ENCODE results near the gene MEGF11. TPM values are rescaled to one million over a fixed set of nuclear protein-coding genes. Genes with fewer than 3 reads are reported as not detected.

MEGF11 gene
- total RNA-seq, 4 donors from 2014 or later, result 0.20 TPM; not detected in 3

- H3K27me3 ChIP-seq, result no peaks in the 10 kb centered on the region
- H3K36me3 ChIP-seq, result no peaks in the 10 kb centered on the region
- no peaks in the 10 kb centered on the region for H3K9me3 ChIP-seq
- TF ChIP-seq CTCF (IDR thresholded peaks at IDR 0.05) (no peak), POLR2A (IDR thresholded peaks at IDR 0.05) (no peak)
- DNase-seq, result no peak
- no peak overlapping the region for H3K4me3 ChIP-seq (replicated peaks in 1 of 3)
- intact Hi-C loops (cut with DNase I), result no loop called here
- 91 to 95% methylated on average over 5 to 6 of the region's 6 CpGs for WGBS, 2 donors
- no peak overlapping the region for H3K27ac ChIP-seq
- no peaks in the 10 kb centered on the region for H3K4me1 ChIP-seq
These were observed 87.7 kb downstream of the MEGF11 start for GRCh38 chr15:66165856-66166255.

- no peak for DNase-seq
- 80 to 85% methylated on average over 3 to 4 of the region's 4 CpGs for WGBS, 2 donors
These were observed 88.8 kb downstream of the MEGF11 start for GRCh38 chr15:66164788-66165187.

DNA sequence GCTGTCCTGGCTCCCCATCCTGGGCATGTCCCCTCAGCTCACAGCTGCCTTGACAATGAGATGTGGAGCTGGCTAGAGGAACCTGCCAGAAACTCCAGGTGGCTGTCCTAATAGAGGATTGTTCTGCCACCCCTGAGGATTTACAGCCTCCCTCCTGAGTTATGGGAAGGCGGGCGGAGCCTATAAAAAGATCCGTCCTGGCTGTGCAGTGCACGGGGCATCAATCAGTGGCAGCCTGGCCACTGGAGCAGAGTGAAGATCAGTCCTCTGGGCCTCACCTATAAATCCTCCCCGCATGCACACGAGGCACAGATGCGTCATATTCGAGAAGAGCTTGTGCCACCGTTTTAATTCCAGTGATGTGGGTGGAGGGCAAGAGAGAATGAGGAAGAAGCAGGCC lies 90.0 kb downstream of the MEGF11 start:
- no peaks in the 10 kb centered on the region for H3K27me3 ChIP-seq
- TF ChIP-seq CTCF (IDR thresholded peaks at IDR 0.05), result no peak
- no peak for TF ChIP-seq POLR2A (IDR thresholded peaks at IDR 0.05)
- H3K9me3 ChIP-seq, result no peaks in the 10 kb centered on the region
- no peaks in the 10 kb centered on the region for H3K36me3 ChIP-seq
- no peak for DNase-seq
- H3K4me1 ChIP-seq, result no peaks in the 10 kb centered on the region
- H3K27ac ChIP-seq, result no peak overlapping the region
- no peak overlapping the region for H3K4me3 ChIP-seq (replicated peaks in 1 of 3)
- intact Hi-C loops (cut with DNase I), result no loop called here
- WGBS, 2 donors, result 89 to 92% methylated on average over 6 to 9 of the region's 9 CpGs

More at GRCh38 chr15:66164788-66165187, 88.8 kb downstream of the MEGF11 start:
- H3K27ac ChIP-seq, result no peak overlapping the region
- TF ChIP-seq POLR2A (IDR thresholded peaks at IDR 0.05), result no peak
- TF ChIP-seq CTCF (IDR thresholded peaks at IDR 0.05), result no peak
- H3K9me3 ChIP-seq, result no peaks in the 10 kb centered on the region
- H3K36me3 ChIP-seq, result no peaks in the 10 kb centered on the region
- no peaks in the 10 kb centered on the region for H3K4me1 ChIP-seq
- intact Hi-C loops (cut with DNase I), result no loop called here
- H3K27me3 ChIP-seq, result no peaks in the 10 kb centered on the region
- no peak overlapping the region for H3K4me3 ChIP-seq (replicated peaks in 1 of 3)

DNA sequence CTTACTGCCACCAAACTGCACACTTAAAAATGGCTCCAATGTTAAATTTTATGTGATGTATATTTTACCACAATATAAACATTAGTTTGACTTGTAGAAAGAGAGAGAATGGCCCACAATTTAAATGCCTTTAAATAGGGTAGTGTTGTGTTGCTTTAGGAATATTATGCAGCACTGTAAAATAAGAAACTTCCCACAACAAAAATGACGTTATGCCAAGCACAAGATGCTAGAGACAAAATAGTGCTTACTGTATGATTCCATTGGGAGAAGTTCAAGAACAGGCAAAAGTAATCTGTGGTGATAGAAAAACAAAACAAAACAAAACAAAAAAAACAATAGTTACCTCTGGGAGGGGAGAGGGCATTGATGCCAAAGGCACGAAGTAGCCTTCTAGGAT lies 91.3 kb downstream of the MEGF11 start:
- H3K4me3 ChIP-seq (replicated peaks in 1 of 3), result no peak overlapping the region
- H3K36me3 ChIP-seq, result no peaks in the 10 kb centered on the region
- TF ChIP-seq CTCF (IDR thresholded peaks at IDR 0.05) (no peak), POLR2A (IDR thresholded peaks at IDR 0.05) (no peak)
- H3K27me3 ChIP-seq, result no peaks in the 10 kb centered on the region
- intact Hi-C loops (cut with DNase I), result no loop called here
- no peak overlapping the region for H3K27ac ChIP-seq
- DNase-seq, result no peak
- no peaks in the 10 kb centered on the region for H3K9me3 ChIP-seq
- 70 to 84% methylated on average over 2 of the region's 2 CpGs for WGBS, 2 donors
- H3K4me1 ChIP-seq, result no peaks in the 10 kb centered on the region

DNA sequence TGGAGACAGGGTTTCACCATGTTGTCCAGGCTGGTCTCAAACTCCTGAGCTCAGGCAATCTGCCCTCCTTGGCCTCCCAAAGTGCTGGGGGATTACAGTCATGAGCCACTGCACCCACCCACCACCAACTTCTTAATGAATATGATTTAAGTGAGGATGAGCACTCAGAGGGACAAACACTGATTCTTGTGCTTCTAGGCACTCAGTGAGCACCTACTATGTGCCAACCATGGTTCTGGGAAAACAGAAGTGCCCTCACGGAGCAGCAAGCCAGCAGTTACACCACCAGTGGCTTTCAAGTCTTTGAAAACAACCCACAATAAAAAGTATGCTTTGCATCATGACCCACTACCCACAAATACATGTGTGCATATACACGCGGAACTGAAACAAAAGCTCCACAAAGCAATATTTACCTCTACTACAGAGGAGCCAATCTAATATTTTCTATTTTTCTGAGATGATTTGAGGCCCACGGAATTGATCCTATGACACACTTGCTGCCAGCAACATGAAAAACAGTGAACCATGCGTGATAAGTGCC lies 91.9 kb downstream of the MEGF11 start:
- intact Hi-C loops (cut with DNase I), result no loop called here
- Histone ChIP-seq H3K36me3 (no peaks in the 10 kb centered on the region), H3K4me3 (replicated peaks in 1 of 3) (no peak overlapping the region), H3K4me1 (no peaks in the 10 kb centered on the region), H3K27ac (no peak overlapping the region), H3K9me3 (no peaks in the 10 kb centered on the region), H3K27me3 (no peaks in the 10 kb centered on the region)
- TF ChIP-seq POLR2A (IDR thresholded peaks at IDR 0.05) (no peak), CTCF (IDR thresholded peaks at IDR 0.05) (no peak)
- DNase-seq, result no peak
- WGBS, 2 donors, result 75 to 90% methylated on average over 5 of the region's 5 CpGs
